PC-3 (cell line): ENCODE data around the gene DAPP1.

Experiments used
- CTCF ChIP-seq: fragments of 300-600 bp; sonication (generic); conservative IDR thresholded peaks from 2 replicates; pipeline ENCODE4 v1.5.1; 2017; ENCODE audit warnings: antibody characterized with exemption, low read depth, mild to moderate bottlenecking, low read length
- EZH2 ChIP-seq: fragments of 300-600 bp; sonication (generic); IDR thresholded peaks from one replicate; pipeline ENCODE4 v1.6.1; 2017; ENCODE audit warnings: antibody characterized with exemption, mild to moderate bottlenecking, low read length; ENCODE audit not compliant: unreplicated experiment
- EZH2phosphoT487 ChIP-seq: fragments of 300-600 bp; sonication (generic); IDR thresholded peaks from 2 replicates; pipeline ENCODE4 v1.6.1; 2018; ENCODE audit warnings: mild to moderate bottlenecking, antibody characterized with exemption, low read length, borderline replicate concordance

GRCh38 chr4:99816545-99817308, at the start of gene DAPP1:
- TF ChIP-seq CTCF, result no peak
- no peak for TF ChIP-seq EZH2
- TF ChIP-seq EZH2phosphoT487, result no peak
